A549 (cell line): Measurements from ENCODE around the gene CLCN4.

Experiments
- EHMT2 ChIP-seq: fragments of 200-600 bp; sonication (generic); IDR thresholded peaks from 2 replicates; pipeline ENCODE4 v1.6.1; 2016; ENCODE audit warnings: antibody characterized with exemption, low read depth, mild to moderate bottlenecking, moderate library complexity
- ESRRA ChIP-seq: fragments of 150-350 bp; IDR thresholded peaks from 2 replicates; pipeline ENCODE4 v1.6.1; 2014; ENCODE audit warnings: mild to moderate bottlenecking, low read length, borderline replicate concordance
- NR3C1 ChIP-seq: fragments of >200 bp; sonication (Bioruptor Twin); formaldehyde crosslinking; IDR thresholded peaks from 3 replicates; pipeline ENCODE4 v1.6.1; 2017
- PHF8 ChIP-seq: fragments of 200-600 bp; sonication (generic); IDR thresholded peaks from 2 replicates; pipeline ENCODE4 v1.6.1; 2016; ENCODE audit warnings: low read depth, mild to moderate bottlenecking, antibody characterized with exemption, moderate library complexity, borderline replicate concordance
- POLR2A ChIP-seq: IDR thresholded peaks from 2 replicates; pipeline ENCODE4 v1.6.1; 2012; ENCODE audit warnings: mild to moderate bottlenecking, low read length
- RCOR1 ChIP-seq: fragments of 150-350 bp; IDR thresholded peaks from 2 replicates; pipeline ENCODE4 v1.6.1; 2014; ENCODE audit warnings: antibody characterized with exemption, low read length, low read depth
- SMC3 ChIP-seq: fragments of >200 bp; sonication (Bioruptor Twin); formaldehyde crosslinking; IDR thresholded peaks from 3 replicates; pipeline ENCODE4 v1.6.1; 2018; ENCODE audit warnings: inconsistent platforms
- ZFP36 ChIP-seq: fragments of 450-650 bp; IDR thresholded peaks from 2 replicates; pipeline ENCODE4 v1.6.1; 2014; ENCODE audit warnings: borderline replicate concordance; ENCODE audit not compliant: partially characterized antibody
- TF ChIP-seq, protein P1 (sequence below): fragments of >200 bp; sonication (Bioruptor Twin); formaldehyde crosslinking; IDR thresholded peaks from 3 replicates; pipeline ENCODE4 v1.5.1; 2016
- TF ChIP-seq, protein P2 (sequence below): fragments of >200 bp; sonication (Bioruptor Twin); formaldehyde crosslinking; IDR thresholded peaks from 3 replicates; pipeline ENCODE4 v1.6.1; 2016

DNA sequence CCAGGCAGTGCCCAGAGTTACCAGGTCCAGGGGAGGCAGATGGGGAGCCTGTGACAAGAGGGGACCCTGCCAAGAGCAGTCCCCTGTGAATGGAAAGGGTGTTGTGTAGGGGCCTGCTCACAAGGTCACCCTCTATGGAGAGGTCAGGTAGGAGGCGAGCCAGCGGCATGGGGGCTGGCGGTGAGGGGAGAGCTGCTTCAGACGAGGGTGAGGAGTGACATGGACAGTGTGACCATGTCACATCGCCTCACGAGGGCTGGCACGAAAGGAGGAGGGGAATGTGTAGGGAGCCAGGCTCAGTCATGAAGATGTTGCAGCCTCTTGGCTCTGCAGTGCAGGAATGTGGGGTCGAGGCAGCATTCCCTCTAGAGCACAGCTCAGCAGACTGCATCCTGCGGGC is 29.6 kb downstream of the CLCN4 start:
- TF ChIP-seq, protein P1, sequence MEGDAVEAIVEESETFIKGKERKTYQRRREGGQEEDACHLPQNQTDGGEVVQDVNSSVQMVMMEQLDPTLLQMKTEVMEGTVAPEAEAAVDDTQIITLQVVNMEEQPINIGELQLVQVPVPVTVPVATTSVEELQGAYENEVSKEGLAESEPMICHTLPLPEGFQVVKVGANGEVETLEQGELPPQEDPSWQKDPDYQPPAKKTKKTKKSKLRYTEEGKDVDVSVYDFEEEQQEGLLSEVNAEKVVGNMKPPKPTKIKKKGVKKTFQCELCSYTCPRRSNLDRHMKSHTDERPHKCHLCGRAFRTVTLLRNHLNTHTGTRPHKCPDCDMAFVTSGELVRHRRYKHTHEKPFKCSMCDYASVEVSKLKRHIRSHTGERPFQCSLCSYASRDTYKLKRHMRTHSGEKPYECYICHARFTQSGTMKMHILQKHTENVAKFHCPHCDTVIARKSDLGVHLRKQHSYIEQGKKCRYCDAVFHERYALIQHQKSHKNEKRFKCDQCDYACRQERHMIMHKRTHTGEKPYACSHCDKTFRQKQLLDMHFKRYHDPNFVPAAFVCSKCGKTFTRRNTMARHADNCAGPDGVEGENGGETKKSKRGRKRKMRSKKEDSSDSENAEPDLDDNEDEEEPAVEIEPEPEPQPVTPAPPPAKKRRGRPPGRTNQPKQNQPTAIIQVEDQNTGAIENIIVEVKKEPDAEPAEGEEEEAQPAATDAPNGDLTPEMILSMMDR, result no peak
- TF ChIP-seq RCOR1 (no peak), POLR2A (no peak), PHF8 (no peak), ESRRA (no peak), NR3C1 (no peak), SMC3 (no peak), EHMT2 (no peak), ZFP36 (no peak)
- TF ChIP-seq, protein P2, sequence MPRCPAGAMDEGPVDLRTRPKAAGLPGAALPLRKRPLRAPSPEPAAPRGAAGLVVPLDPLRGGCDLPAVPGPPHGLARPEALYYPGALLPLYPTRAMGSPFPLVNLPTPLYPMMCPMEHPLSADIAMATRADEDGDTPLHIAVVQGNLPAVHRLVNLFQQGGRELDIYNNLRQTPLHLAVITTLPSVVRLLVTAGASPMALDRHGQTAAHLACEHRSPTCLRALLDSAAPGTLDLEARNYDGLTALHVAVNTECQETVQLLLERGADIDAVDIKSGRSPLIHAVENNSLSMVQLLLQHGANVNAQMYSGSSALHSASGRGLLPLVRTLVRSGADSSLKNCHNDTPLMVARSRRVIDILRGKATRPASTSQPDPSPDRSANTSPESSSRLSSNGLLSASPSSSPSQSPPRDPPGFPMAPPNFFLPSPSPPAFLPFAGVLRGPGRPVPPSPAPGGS, result no peak
